GM18867 (cell line): ENCODE results near the gene GPR75.

ENCODE experiments used
- ATAC-seq: cut with Tn5 transposase; IDR thresholded peaks from one replicate; pipeline ENCODE4 v1.9.1; 2021; ENCODE audit warnings: mild to moderate bottlenecking, moderate library complexity; ENCODE audit not compliant: unreplicated experiment

The GPR75 gene

DNA sequence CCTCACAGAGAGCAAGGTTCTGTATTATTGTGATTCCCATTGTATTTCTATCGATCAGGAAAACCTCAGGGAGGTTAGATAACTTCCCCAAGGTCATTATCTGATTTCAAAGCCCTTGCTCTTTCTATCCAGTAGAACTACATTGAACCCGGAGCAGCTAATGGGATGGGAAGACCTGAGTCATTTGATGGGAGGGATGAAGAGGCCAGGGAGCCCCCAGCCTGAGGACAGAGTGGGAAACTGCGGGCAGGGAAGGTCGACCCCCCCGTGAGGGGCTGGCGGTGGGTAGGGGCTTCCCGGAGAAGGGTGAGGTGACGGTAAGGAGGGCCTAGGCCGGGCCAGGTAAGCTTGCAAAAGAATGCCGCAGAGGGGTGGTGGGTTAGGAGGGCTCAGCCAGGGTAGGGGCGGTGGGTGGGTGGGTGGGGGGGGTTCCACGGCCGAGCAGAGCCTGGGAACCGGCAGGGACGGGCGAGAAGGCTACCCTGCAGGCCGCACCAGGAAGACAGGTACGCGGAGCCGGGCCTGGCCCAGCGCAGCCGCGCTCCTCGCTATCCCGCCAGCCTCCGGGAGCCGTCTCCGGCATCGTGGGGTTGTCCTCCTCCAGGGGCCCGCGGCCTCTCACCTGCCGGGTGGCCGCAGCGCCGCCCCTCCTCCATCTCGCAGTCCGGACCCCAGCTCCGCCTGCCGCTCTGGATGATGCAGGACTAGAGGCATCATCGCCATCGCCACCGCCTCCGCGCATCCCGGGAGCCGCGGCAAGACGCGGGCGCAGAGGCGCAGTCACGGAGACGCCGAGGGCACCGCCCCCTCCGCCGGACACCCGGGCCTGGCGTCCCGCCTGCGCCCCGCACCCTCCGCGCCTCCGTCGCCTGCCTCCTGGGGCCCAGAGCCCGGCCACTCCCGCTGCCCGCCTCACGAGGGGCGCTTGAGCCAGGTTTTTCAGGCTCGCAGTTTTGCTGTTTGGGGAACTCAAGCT is at the start of gene GPR75:
GPR75 (minus strand) TSS at position 762 of the 976 bp plus-strand sequence. CDS start 5,211 bp downstream, outside the sequence.
- no peak for ATAC-seq

DNA sequence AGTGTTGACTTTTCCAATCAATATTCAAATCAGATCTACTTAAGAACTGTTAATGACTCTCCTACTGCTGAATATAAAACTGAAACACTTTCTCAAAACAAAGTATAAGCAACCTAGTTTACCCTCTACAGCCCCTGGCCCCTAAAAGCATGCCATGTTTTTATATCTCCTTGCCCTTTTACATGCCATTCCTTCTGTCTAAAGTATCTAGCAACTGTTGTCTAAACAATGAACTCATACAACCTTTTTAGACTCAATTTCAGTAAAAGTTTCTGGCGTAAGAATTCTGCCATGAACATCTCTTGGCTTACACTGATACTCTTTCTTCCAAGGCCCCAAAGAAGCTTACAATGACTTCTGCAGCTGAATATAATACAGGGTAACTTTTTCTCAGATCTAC is 47.8 kb upstream of the GPR75 start:
- no peak for ATAC-seq

DNA sequence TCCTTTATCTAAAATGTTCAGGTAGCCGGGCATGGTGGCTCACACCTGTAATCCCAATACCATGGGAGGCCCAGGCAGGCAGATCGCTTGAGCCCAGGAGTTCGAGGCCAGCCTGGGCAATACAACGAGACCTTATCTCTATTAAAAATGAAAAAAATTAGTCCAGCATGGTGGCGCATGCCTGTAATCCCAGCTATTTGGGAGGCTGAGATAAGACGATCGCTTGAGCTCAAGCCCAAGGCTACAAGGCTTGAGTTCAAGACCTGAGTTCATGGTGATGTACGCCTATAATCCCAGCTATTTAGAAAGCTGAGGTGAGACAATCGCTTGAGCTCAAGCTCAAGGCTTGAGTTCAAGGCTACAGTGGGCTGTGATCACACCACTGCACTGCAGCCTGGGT is 45.6 kb upstream of the GPR75 start:
- ATAC-seq = no peak

DNA sequence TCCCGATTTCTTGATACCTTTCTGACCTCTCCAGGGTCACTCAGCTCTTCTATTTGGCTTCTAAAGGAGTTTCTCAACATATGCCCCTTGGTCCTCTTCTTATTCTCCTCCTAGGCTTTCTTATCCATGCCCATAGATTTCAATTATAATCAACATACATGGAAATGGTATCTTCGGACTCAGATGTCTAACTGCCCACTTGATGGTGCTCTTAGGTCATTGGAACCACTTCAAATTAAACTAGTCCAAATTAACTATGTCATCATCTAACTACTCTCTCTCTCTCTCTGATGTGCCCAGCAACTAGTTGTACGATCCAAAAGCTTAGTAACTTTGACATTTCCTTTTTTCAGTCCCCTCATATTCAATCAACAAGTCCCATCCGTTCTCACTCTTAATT is 43.2 kb upstream of the GPR75 start:
- no peak for ATAC-seq

DNA sequence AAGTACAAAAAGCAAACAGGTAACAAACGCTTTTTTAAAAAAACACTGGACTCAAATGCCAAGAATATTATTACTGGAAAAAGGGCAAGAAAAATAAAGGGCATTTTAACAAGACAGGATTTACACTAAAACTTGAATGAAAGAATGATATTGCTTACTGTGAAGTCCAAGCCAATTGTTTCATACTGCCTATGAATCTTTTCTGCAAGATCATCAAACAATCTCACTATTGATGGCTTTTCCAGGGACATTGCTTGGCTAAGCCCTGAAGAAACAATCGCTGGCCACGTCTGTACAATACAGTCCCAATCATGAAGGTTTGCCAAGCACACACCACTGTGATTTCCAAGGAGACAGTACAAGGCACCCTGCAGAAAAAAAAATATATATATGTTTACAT is 41.4 kb upstream of the GPR75 start:
- no peak for ATAC-seq

DNA sequence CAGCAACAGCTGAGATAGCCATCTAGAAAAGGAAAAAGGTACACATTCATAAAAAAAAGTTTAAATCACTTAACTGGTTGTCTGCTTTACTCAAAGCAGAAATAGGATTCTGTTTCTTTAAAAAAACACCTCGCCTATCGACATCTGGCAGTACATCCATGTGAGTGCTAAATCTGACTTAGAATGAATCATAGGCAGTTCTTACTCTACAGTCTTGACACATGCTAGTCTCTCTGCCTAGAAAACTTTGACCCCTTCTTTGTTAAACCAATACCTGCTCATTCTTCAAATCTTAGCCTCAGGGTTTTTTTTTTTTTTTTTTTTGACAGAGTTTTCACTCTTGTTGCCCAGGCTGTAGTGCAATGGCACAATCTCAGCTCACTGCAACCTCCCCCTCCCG is 37.1 kb upstream of the GPR75 start:
- ATAC-seq = no peak

DNA sequence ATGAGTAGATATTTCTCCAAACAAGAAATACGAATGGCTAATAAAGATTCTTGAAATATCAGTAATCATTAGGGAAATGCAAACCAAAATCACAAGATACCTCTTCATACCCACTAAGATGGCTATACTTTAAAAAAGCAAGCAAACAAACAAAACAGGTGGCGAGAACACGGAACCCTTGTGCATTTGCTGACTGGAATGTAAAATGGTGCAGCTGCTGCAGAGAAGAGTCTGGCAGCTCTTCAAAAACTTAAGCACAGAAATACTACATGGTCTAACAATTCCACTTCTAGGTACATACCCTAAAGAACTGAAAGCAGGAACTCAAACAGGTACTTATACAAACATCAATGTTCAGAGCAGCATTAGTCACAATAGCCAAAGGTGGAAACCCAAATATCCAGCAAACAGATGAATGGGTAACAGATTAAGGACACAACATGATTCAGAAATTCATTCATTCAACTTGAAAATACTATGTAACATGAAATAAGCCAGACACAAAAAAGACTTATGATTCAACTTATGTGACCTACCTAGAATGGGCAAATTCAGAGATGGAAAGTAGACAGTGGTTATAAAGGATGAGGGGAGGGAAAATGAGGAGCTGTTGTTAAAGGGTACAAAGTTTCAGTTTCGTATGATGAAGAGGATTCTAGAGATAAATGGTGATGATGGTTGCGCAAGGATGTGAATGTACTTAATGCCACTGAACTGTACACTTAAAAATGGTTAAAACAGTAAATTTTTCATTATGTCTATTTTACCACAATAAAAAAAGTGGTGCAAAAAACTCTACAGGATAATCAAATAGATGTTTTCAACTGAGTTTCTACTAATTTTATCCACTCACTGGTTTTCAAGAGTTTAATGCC is 26.9 kb upstream of the GPR75 start:
- ATAC-seq = no peak

DNA sequence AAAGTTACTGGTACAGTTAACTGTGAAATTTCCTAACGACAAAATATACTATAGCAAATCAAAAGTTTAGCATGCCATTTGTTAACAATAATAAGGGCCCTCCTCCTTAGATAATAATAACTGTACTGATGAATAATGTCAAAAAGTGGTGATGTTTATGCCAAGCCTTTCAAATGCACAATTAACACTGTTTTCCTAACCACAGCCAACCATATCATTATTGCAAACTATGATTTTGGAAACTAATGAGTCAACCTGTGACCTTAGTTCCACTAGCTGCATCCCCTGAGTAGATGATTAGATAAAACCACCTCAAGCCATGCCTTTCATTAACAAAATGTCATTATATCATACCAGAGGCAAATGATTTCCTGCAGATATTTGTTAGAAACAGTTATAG is 25.1 kb upstream of the GPR75 start:
- no peak for ATAC-seq

DNA sequence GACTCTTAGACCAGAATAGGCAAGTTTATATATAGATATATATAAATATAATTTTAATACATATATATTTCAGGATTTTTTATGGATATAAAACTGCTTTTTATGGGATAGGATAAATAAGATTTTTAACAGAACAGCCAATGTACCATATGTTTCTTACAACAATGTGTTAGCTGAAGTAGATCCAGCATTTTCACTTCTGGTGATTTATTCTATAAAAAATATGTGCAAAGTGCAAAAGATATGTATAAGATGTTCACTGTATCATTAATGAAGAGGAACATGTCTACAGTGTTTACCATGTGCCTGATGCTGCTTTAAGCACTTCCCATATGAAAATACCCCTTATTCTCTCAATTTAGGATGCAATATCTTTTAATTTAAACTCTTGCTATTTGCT is 22.2 kb upstream of the GPR75 start:
- no peak for ATAC-seq

DNA sequence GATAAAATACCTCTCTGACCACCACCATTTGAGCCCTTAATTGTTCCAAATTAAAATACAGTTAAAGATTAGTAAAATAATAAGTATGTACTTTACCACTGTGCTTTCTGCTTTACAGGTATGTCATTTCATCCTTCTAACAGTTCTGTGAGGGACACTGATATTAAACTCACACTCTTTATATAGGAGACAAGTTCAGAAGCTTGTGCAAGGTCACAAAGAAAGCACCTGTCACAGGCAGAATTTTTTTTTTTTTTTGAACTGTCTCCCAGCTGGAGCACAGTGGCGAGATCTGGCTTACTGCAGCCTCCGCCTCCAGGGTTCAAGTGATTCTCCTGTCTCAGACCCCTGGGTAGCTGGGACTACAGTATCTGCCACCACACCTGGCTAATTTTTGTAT is 21.6 kb upstream of the GPR75 start:
- ATAC-seq = no peak

DNA sequence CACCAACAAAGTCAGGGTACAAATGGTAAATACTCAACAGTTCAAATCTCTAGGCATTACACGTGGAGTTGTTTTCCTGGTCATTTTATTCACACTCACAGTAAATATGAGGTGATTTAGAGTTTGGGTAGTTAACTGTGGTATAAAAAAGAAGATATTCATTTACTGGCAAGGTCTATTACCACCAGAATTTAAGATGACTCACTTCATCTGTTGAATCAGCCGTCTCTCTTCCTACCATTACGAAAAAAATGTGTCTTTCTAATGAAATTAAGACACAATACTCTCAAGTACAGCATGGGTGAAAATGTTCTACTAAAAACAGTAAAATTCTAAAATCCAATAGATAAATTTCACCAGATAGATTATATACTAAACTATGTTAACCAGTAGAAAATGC is 21.0 kb upstream of the GPR75 start:
- ATAC-seq = no peak

DNA sequence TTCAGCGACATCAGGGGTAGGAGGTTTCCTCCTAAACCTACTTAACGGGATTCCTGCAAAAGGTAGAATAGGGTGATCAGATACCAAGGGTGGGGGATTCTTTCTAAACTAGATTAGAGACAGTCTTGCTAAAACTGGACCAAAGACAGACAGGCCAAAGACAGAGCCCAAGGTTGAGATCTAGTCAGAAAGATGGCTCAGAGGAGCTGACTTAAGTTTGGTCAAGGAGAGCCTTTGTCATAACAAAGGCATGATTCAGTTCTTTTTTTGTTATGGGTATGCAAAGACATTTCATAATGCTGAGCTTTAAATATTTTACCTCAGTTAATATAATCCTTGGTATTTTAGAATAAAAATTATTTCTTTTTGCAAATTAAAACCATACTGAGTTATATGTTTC is 17.8 kb upstream of the GPR75 start:
- no peak for ATAC-seq

DNA sequence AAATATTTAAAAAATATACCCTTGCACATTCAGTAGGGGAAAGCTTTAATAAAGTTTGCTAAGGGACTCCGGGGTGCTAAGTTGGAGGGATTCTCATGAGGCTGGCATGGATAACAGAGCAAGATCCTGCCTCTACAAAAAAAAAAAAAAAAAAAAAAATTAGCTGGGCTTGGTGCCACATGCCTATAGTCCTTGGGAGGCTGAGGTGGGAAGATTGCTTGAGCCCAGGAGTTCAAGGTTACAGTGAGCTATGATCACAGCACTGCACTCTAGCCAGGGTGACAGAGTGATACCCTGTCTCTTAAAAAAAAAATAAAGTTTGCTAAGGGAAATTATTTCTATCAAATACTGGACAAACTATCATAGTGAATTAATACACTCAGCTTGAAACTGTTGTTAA is 17.3 kb upstream of the GPR75 start:
- no peak for ATAC-seq

DNA sequence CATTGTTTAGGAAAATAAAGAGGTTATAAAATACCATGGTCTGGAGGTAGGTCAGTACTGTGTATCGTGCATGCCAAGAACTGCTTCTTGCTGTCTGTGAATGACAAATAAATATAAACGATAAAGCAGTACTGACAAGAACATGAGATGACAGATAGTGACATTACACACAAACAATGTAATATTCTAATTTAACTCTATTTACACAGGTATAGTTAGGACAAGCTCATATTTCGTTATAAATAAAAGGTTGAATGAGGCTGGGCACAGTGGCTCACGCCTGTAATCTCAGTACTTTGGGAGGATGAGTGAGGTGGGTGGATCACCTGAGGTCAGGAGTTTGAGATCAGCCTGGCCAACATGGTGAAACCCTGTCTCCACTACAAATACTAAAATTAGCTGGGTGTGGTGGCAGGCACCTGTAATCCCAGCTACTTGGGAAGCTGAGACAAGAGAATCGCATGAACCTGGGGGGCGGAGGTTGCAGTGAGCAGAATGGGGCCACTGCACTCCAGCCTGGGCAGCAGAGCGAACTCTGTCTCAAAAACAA is 14.7 kb upstream of the GPR75 start:
- ATAC-seq = no peak

DNA sequence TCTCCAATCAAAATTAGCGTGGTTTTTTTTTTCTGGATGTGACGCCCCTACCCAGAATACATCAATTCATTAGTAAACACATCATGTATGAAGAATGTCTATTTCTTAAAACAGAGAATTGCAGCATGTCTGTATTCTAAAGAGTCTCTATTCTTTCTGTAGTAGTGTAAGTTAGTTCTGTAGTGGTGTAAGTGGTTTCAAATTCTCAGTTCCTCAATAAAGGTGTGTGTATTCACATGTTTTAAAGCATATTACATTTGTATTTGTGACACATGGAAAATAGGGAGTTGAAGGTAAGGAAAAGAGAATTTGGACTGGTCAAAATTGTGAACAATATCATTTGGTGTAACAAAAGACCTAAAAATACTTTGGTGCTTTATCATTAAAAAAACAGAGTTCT is 8.0 kb upstream of the GPR75 start:
- ATAC-seq = no peak

DNA sequence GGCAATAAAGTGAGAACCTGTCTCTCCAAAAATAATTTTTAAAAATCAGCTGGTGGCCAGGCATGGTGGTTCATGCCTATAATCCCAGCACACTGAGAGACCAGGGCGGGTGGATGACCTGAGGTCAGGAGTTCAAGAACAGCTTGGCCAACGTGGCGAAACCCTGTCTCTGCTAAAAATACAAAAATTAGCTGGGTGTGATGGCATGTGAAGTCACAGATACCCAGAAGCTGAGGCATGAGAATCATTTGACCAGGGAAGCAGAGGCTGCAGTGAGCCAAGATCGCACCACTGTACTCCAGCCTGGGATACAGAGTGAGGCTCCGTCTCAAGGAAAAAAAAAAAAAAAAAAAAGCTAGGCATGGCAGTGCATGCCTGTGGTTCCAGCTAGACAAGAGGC is 7.4 kb upstream of the GPR75 start:
- no peak for ATAC-seq

DNA sequence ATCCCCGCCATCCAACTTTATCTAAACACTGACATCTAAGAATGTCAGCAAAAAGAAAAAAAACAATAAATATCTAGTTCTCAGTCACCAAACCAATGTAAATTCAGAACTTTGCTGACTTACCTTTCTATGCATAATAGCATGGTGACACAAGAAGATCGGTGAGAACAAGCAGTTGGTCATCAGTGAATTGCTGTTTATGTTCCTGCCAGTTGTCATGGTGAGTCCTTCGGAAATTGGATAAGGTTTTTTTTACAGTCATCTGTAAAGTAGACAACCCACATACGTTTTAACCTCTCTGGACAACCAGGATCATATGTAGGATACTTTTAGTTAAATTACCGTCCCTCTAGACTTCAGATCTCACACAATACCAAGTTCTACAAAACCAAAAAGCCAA is 6.2 kb upstream of the GPR75 start:
- no peak for ATAC-seq

DNA sequence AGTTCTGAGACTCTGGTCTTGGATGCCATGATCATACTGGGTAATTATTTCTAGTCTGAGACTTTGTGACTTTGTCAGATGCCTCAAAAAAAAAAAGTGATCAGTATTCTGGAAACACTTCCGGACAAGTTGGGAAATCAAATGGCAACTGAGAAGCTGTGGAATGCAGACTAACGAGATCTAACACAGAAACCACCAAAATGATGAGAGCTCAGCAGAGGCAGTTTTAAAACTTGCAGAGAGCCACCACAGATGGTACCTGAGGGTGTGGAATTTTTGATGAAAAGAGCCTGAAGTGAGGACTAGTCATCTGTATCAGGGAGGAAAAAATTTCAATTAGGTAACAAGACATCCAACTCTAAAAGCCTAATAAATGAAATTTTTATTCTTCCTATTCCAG is 5.5 kb upstream of the GPR75 start:
- ATAC-seq = no peak

DNA sequence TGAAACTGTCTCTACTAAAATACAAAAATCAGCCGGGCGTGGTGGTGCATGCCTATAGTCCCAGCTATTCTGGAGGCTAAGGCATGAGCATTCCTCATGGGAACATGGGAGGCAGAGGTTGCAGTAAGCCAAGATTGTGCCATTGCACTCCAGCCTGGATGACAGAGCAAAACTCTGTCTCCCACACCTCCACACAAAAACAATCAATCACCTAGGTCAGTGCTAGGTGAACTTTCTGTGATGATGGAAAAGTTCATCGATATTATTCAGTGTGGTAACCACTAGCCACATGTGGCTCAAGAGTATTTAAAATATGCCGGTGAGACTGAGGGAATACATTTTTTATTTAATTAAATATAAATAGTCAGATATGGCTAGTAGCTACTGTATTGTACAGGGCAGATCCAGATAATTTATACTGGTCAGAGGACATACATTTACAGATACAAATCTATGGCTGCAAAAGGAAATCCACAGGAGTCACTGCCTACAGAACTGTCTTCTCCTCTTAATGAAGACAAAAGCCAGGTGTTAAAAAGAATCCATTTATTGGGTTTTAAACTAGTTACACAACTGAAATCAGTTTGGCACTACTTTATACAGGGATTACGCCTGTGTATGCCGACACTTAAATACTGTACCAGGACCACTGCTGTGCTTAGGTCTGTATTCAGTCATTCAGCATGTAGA is 3.9 kb upstream of the GPR75 start:
- no peak for ATAC-seq

DNA sequence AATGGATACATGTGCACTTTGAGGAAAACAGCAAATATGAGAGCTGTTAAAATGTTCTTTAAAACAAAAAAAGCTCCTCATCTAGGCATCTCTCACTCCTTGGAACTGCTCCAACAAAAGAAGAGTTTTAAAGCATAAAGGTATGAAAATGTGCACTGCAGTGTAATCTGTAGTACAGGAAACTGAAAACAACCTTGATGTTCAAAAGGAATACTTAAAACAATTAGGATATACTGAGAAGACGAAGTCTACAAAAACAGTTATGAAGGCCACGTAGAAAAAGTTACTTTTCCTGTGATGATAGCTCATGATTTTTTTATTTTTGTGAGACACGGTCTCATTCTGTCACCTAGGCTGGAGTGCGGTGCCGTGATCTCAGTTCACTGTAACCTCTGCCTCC is 2.1 kb upstream of the GPR75 start:
- ATAC-seq = no peak

DNA sequence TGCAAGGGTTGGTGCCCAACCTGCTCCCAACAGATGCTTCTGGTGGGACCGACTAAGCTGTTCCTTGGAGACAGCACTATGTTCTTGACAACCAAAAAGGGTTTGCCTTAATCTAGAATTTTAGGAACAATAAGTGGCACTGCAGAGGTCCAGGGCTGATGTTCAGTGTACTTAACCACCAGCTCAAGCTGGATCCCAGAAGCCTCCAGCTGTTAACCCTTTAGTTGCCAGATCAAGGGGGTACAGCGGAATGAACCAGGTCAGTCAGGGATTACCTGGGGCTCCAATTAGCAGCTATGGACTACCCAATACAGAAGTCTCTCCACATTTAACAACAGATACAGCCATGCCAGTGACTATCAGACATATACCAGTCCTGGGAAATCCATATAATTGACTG is 3.5 kb downstream of the GPR75 start:
- no peak for ATAC-seq
